OCI-LY1 (cell line): Measurements from ENCODE around the gene MFAP4.

Experiments used
- H2AFZ ChIP-seq: fragments of 200-600 bp; sonication (generic), shearing (Covaris generic); 2 replicates; pipeline ENCODE4 v1.6.0; 2014; ENCODE audit warnings: antibody characterized with exemption, mild to moderate bottlenecking, low read length
- H3F3A ChIP-seq: fragments of 200-600 bp; sonication (generic), shearing (Covaris generic); 2 replicates; pipeline ENCODE4 v1.6.0; 2014; ENCODE audit warnings: mild to moderate bottlenecking, antibody characterized with exemption, low read length, moderate library complexity; ENCODE audit not compliant: insufficient read depth
- H3K27ac ChIP-seq: fragments of 200-600 bp; sonication (generic); 2 replicates; pipeline ENCODE4 v1.5.1; 2014; ENCODE audit warnings: low read length, mixed run types, mild to moderate bottlenecking, low read depth; ENCODE audit not compliant: poor library complexity, severe bottlenecking
- H3K27me3 ChIP-seq: fragments of 200-600 bp; sonication (generic); 2 replicates; pipeline ENCODE4 v1.6.0; 2014; ENCODE audit warnings: antibody characterized with exemption, mild to moderate bottlenecking, low read length, moderate library complexity; ENCODE audit not compliant: insufficient read depth
- H3K36me3 ChIP-seq: fragments of 200-600 bp; sonication (generic); 2 replicates; pipeline ENCODE4 v1.6.1; 2014; ENCODE audit warnings: mild to moderate bottlenecking, antibody characterized with exemption, low read length, moderate library complexity, mixed read lengths; ENCODE audit not compliant: insufficient read depth
- H3K4me1 ChIP-seq: fragments of 200-600 bp; sonication (generic); 2 replicates; pipeline ENCODE4 v1.5.1; 2014; ENCODE audit warnings: mild to moderate bottlenecking, low read length, moderate library complexity; ENCODE audit not compliant: insufficient read depth, severe bottlenecking
- H3K4me2 ChIP-seq: fragments of 200-600 bp; sonication (generic), shearing (Covaris generic); 2 replicates; pipeline ENCODE4 v1.6.1; 2014; ENCODE audit warnings: low read length
- H3K4me3 ChIP-seq: fragments of 200-600 bp; sonication (generic); 2 replicates; pipeline ENCODE4 v1.5.1; 2014; ENCODE audit warnings: low read length, low read depth, mild to moderate bottlenecking, mixed read lengths; ENCODE audit not compliant: poor library complexity, severe bottlenecking
- H3K79me2 ChIP-seq: fragments of 200-600 bp; shearing (Covaris generic); 2 replicates; pipeline ENCODE4 v1.6.1; 2016; ENCODE audit warnings: mixed run types, low read length, mixed read lengths; ENCODE audit not compliant: insufficient read depth
- H3K9ac ChIP-seq: fragments of 200-600 bp; sonication (generic), shearing (Covaris generic); 2 replicates; pipeline ENCODE4 v1.6.1; 2014; ENCODE audit warnings: mild to moderate bottlenecking, low read length, mixed read lengths
- H3K9me2 ChIP-seq: fragments of 200-600 bp; sonication (generic), shearing (Covaris generic); 2 replicates; pipeline ENCODE4 v1.6.1; 2014; ENCODE audit warnings: low read depth, mild to moderate bottlenecking, low read length, mixed read lengths
- H3K9me3 ChIP-seq: fragments of 200-600 bp; shearing (Covaris generic); 2 replicates; pipeline ENCODE4 v1.6.1; 2014; ENCODE audit warnings: low read length, mixed read lengths
- H4K20me1 ChIP-seq: fragments of 200-600 bp; sonication (generic), shearing (Covaris generic); 2 replicates; pipeline ENCODE4 v1.6.0; 2016; ENCODE audit warnings: mild to moderate bottlenecking, low read length; ENCODE audit not compliant: insufficient read depth
- EZH2 ChIP-seq: fragments of 200-600 bp; sonication (generic), shearing (Covaris generic); IDR thresholded peaks from 2 replicates; pipeline ENCODE4 v1.8.0; 2017; ENCODE audit warnings: borderline replicate concordance, mixed run types, mild to moderate bottlenecking, antibody characterized with exemption, low read length, moderate library complexity, mixed read lengths
- TF ChIP-seq, protein P1 (sequence below): fragments of 200-600 bp; sonication (generic), shearing (Covaris generic); IDR thresholded peaks from 2 replicates; pipeline ENCODE4 v1.5.1; 2017; ENCODE audit warnings: mild to moderate bottlenecking, antibody characterized with exemption, low read length, moderate library complexity, mixed read lengths

The MFAP4 gene

DNA sequence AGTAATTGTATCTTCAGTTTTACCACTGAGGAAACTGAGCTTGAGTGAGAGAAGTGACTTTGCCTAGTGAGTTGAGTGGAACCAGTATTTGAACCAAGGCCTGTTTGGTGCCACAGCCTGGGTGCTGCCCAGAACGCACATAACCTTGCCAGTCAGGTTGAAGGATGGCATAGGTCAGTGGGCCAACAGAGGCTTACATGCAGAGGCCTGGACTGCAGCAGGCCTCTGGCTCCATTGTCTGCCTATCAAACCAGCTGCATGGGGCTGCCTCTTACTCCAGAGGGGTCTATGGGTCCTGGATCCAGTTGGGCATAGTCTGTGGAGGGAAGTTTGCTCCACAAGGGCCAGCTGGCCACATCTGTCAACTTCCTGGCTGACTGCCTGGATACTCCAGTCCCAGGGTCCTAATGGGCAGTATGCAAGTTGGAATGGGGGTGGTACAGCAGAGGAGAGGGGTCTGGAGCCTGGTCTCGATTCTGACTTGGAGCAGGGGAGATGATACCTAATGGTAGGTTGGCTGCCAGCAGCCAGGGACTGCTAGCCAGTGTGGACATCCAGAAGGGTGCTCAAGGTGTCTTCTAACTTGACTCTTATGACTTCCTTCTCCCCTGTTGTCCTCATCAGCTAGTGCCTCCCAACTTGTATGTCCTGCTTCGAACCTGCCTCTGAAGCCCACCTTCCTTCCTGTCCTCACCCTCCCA lies 12.9 kb upstream of the MFAP4 start:
- no peak overlapping the region for H2AFZ ChIP-seq

DNA sequence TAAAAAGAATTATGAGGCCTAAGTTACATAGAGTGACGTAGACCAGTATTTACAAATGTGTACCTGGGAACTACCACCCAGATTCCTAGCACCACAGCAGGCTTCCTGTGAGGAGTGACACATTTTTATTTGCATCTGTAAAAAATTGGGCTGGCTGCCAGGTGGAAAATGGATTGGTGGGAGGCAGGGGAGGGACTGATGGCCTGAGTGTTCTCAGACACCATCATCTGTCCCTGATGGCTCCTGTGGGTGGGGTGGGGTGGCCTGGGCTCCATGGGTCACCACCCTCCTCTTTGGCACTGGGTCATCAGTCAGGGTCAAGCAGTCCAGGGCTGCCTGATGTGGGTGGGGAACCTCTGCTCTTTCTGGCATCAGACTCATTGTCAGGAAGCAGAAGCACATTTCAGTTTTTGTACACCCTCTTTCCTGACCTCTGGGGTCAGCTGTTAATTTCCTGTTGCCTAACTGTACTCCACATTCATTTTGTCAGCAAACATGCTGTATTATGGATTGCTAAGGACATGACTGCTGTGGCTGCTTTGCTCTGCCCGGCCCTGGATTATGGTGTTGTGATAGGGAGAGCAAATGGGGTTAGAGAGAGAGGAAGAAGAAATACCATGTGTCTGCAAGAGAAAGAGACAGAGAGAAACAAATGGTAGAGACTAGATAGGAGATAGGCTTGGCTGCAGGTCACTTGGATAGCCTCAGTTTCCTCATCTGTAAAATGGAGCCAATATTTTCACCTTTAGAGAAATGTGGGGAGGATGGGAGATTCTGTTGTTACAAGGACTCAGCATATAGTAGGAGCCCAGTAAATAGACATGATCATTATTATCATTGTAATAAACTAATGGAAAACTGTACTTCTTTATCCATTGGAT lies 11.6 kb upstream of the MFAP4 start:
- H3K9ac ChIP-seq, result no peak overlapping the region
- H2AFZ ChIP-seq, result no peak overlapping the region
- H3K27ac ChIP-seq, result no peak overlapping the region
- TF ChIP-seq, protein P1, sequence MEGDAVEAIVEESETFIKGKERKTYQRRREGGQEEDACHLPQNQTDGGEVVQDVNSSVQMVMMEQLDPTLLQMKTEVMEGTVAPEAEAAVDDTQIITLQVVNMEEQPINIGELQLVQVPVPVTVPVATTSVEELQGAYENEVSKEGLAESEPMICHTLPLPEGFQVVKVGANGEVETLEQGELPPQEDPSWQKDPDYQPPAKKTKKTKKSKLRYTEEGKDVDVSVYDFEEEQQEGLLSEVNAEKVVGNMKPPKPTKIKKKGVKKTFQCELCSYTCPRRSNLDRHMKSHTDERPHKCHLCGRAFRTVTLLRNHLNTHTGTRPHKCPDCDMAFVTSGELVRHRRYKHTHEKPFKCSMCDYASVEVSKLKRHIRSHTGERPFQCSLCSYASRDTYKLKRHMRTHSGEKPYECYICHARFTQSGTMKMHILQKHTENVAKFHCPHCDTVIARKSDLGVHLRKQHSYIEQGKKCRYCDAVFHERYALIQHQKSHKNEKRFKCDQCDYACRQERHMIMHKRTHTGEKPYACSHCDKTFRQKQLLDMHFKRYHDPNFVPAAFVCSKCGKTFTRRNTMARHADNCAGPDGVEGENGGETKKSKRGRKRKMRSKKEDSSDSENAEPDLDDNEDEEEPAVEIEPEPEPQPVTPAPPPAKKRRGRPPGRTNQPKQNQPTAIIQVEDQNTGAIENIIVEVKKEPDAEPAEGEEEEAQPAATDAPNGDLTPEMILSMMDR, result no peak
- no peak for TF ChIP-seq EZH2
- H3K36me3 ChIP-seq, result no peaks in the 10 kb centered on the region
- no peaks in the 10 kb centered on the region for H3K9me2 ChIP-seq
- no peak overlapping the region for H3K4me2 ChIP-seq
- no peaks in the 10 kb centered on the region for H3K27me3 ChIP-seq
- H3F3A ChIP-seq, result no peaks in the 10 kb centered on the region
- no peak overlapping the region for H3K4me3 ChIP-seq
- no peaks in the 10 kb centered on the region for H3K4me1 ChIP-seq
- H4K20me1 ChIP-seq, result no peaks in the 10 kb centered on the region
- H3K79me2 ChIP-seq, result no peaks in the 10 kb centered on the region
- H3K9me3 ChIP-seq, result no peaks in the 10 kb centered on the region

More for the DNA sequence above, 12.9 kb upstream of the MFAP4 start:
- Histone ChIP-seq H3K36me3 (no peaks in the 10 kb centered on the region), H3K79me2 (no peaks in the 10 kb centered on the region), H3K9ac (no peak overlapping the region), H3K9me3 (no peaks in the 10 kb centered on the region), H3K4me3 (no peak overlapping the region), H3K27ac (no peak overlapping the region), H3K4me2 (no peak overlapping the region), H3K9me2 (no peaks in the 10 kb centered on the region), H3F3A (no peaks in the 10 kb centered on the region), H3K27me3 (no peaks in the 10 kb centered on the region), H4K20me1 (no peaks in the 10 kb centered on the region), H3K4me1 (no peaks in the 10 kb centered on the region)
- TF ChIP-seq EZH2, result no peak
- TF ChIP-seq, protein P1, result no peak

DNA sequence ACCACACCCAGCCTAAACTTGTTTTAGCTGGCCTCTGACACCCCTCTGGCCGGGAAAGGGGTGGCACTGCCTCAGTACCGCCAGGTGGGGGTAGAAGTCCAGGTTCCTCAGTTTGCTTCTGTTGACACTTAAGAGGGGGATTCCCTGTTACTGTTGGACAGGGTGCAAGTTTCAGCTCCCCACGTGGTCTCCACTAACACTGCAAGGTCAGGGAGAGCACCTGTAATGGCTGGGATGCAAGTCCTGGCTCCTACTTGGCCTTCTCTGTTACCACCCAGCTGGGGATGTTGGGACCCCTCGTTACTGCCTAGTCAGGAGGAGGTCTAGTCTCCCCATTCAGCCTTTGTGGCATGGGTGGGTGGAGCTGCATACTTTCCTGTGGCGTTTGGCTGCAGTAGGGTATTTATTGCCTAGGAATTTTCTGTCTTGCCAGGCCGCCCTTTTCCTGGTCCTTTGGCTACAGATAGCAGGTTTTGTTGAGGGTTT lies 10.6 kb upstream of the MFAP4 start:
- Histone ChIP-seq H3K36me3 (no peaks in the 10 kb centered on the region), H3K4me1 (no peaks in the 10 kb centered on the region), H3K27ac (no peak overlapping the region), H3K4me2 (no peak overlapping the region), H3K9ac (no peak overlapping the region), H4K20me1 (no peaks in the 10 kb centered on the region), H3K79me2 (no peaks in the 10 kb centered on the region), H3K27me3 (no peaks in the 10 kb centered on the region), H3K4me3 (no peak overlapping the region), H3F3A (no peaks in the 10 kb centered on the region), H3K9me2 (no peaks in the 10 kb centered on the region), H2AFZ (no peak overlapping the region), H3K9me3 (no peaks in the 10 kb centered on the region)
- TF ChIP-seq, protein P1, result peak; percentile 52
- TF ChIP-seq EZH2, result no peak
